Measurements from ENCODE around the gene GSN.

Gene GSN

GRCh38 chr9:121326130-121326838 is 58.3 kb downstream of the GSN start:
- no peak for FAIRE-seq

DNA sequence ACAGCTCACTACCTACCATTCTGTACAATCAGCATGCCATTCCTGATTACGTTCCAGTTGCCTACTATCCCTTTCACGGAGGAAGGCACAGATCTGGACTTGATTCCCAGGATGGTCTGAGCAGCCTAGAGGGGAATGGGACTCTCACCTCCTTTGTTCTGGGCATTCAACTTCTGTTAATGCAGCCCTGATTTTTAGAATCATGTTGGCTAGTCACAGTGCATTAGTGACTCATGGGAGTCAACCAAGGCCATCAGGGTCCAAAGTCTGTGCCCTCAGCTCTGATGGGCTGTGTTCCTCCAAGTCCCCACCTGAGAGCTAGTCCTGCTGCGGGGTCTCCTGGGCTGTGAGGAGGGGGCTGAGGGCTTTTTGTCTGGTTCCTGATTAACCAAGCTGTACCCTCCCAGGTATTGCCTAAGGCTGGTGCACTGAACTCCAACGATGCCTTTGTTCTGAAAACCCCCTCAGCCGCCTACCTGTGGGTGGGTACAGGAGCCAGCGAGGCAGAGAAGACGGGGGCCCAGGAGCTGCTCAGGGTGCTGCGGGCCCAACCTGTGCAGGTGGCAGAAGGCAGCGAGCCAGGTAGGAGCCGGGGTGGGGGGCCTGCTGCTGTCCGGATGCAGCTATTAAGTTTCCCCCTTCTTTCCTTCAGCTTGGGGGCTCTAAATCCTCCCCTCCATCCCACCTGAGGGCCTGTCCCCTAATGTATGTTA is 59.1 kb downstream of the GSN start:
- no peak for FAIRE-seq

DNA sequence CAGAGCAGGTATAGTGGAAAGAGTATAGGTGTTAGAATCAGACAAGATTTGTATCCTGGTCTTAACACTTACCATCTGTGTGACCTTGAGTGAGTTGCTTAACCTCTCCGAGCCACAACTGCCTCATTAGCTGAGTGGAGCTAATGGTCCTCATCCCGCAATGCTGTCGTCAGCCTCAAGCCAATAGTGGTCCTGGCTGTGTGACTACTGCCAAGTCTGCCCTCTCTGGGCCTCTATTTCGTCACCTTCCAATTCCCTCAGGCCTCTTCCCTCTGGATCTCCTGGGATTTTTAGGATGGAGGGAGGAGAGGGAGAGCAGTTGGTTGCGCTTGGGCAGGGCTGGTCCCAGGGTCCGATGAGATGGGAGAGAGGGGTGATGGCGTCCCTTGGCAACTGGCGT is 60.5 kb downstream of the GSN start:
- FAIRE-seq = no peak

DNA sequence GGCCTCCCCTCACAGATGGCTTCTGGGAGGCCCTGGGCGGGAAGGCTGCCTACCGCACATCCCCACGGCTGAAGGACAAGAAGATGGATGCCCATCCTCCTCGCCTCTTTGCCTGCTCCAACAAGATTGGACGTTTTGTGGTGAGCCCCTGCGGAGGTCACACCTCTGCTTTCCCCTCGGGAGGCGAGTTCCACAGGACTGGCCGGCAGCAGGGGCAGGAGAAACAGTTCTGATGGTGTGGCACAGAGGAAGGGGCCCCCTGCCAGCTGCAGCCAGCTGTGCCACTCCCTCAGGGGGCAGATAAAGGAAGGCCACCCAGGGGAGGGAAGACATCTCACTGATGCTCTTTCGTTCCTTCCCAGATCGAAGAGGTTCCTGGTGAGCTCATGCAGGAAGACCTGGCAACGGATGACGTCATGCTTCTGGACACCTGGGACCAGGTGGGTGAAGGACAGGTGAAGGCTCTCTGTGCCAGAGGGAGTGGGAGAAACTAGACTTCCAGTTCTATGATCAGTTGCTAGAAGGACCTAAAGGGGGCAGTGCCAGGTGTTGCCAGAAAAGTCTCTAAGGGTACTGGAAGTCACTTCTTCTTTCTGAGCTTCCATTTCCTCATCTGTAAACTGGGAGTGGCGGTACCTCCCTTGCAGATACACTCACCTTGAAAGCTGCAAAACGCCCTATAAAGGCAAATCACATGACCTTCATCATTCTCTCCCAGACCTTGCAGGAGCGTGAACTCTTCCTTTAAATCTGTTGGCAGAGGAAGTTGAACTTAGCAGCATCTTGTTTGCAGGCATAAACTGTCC is 61.1 kb downstream of the GSN start:
- FAIRE-seq = no peak

DNA sequence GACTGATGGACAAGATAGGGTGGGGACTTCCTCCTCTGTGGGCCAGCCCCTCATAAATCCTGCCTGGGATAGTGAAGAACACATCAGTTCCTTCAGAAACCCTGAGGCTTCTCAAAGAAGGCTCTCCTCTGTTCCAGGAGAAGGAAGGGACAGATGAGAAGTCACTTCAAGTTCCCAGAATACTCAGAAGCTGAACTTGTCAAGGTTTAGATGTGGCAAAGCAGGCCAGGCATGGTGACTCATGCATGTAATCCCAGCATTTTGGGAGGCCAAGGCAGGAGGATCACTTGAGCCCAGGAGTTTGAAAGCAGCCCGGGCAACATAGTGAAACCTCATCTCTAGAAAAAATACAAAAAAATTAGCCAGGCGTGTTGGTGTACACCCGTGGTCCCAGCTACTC is 63.6 kb downstream of the GSN start:
- no peak for FAIRE-seq

DNA sequence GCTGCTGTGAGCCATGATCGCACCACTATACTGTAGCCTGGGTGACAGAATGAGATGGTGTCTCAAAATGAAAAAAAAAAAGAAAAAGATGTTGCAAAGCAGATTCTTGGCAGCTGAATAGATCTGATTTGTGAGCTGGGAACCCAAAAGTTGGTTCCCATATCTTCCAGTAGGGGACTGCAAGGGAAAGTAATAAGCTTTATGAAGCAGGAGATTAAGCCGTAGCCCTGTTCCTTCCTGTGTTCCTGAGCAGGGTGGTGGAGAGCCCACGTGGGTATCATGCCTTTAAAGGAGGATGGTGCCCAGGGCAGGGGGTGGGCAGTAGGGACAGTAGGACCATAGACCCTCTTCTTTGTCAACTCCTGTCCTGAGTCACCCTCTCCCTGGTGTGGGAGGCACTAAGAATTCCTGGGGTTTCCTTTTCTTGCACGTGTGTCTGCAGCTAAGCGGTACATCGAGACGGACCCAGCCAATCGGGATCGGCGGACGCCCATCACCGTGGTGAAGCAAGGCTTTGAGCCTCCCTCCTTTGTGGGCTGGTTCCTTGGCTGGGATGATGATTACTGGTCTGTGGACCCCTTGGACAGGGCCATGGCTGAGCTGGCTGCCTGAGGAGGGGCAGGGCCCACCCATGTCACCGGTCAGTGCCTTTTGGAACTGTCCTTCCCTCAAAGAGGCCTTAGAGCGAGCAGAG is 64.2 kb downstream of the GSN start:
- no peak for FAIRE-seq

GRCh38 chr9:121333950-121334773 is 66.2 kb downstream of the GSN start:
- no peak for FAIRE-seq

- no peak for FAIRE-seq
Measured at GRCh38 chr9:121336665-121337064, 68.7 kb downstream of the GSN start.

DNA sequence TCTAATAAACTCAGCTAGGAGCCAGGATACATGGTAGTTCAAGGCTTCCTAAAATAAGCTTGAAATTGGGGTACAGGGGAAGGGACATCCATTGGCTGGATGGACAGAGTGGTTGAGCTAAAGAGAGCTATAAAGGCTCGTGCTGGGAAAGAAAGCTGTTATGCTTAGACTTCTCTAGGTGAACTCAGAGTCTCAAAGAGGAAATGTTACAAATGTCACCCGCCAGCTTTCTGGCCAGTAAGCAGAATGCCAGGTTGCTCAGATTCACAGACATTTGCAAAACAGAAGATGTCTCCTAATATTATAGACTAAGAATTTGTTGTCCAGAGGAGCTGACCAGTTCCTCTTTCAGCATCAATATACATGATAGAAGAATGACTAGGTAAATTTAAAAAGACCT is 71.5 kb downstream of the GSN start:
- FAIRE-seq = no peak

DNA sequence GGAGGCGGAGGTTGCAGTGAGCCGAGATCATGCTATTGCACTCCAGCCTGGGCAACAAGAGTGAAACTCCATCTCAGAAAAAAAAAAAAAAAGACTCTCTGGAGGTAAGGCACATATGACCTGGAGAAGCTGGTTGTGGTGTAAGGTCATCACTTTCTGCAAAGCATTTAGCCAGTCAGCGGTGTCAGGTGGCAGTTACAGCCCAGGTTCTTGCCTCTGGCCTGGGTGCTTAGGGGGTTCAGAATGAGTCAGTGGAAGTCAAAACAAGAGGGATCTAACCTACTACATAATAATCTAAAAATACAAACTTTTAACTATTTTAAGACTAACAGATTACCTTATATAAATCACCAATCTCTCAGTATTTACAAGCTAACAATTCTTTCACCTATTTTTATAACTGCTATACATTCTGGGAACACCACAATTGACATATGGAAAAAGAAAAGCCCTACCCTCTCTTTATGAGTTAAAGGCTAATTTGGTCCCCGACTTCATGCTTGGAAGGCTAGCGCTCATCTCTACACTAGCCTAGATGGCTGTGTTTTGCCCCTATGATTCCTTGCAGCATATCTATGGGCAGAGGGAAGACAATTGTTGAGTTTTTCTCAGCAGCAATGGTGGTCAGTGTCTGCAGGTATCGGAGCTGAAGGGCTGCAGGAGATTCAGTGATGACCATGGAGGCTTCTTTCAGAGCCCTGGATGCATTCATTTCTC is 72.9 kb downstream of the GSN start:
- FAIRE-seq = no peak

GRCh38 chr9:121344184-121344583 is 76.2 kb downstream of the GSN start:
- FAIRE-seq = no peak

GRCh38 chr9:121345070-121345469 is 77.1 kb downstream of the GSN start:
- FAIRE-seq = no peak

DNA sequence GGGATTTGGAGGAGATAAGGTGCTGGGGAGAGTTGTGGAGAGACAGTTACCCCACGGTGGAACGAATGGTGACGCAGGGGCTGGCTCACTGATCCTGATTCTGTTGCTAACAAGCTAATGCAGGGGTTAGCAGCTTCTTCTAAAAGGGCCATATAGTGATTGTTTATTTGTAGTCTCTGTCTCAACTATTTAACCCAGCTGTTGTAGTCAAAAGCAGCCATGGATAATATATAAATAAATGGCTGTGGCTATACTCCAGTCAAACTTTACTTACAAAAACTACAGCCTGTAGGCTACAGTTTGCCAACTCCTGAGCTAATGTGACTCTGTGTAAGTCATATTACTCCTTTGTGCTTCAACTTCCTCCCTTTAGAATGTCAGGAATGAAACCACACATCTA is 80.3 kb downstream of the GSN start:
- no peak for FAIRE-seq

- FAIRE-seq = no peak
Measured at GRCh38 chr9:121349009-121349408, 81.0 kb downstream of the GSN start.

GRCh38 chr9:121350036-121350435 is 82.1 kb downstream of the GSN start:
- no peak for FAIRE-seq

DNA sequence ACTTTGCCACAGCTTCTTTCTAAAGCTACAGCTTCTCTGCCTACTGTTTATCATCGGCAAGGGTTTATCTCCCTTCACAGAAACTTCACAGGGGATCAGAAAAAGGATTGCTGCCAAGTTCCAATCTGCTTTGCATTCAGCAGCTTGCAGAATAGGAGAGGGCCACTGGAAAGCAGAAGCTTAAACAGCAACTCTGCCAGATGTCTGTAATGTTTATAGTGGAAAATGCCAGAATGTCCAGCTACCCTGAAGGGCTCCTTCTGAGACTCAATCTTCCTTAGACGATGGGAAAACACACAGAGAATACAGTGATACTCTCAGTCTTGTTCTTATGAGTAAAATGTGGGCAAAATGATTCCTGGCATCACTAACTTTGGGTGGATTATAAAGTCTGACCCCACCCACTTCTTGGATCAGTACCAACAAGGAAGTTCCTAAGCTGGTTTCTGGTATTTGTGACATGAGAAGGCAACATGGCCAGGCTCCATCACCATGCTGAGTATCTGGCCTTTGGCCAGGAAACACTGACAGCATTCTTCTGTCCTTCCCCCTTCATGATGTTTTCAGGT is 83.1 kb downstream of the GSN start:
- FAIRE-seq = no peak

DNA sequence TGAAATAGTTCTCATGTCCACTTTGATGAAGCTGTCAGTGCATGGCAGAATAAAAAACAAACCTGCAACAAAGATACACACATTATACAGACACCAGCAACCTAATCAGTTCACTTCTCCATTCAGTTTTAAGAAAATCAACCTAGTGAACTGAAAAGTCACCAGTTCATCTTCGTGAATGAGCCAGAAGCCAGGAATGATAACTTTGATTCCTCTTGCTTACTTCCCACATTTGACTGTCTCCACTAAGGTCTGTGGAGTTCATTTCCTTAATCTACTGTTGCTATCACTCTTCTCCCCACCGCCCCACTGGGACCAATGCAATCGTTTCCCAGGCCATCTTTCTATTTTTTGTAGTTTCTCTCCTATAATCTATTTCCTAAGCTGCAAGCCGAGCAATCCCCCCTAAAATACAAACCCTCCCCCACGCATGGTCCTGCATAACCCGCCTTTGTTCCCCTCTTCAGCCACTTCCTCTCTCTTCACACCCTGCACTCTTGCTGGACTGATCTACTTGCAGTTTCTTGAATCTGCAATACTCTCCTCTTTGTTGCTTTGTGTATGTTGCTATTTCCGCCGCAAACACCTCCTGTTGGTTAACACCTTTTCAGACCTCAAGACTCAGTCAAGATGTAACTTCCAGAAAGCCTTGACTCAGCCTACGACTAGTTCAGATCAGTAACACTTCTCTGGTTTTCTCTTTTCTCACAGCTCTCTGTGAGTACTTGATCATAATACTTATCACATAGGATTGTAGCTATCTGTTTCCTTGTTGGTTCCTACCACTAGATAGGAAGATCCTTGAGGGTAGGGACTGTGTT is 85.5 kb downstream of the GSN start:
- no peak for FAIRE-seq

DNA sequence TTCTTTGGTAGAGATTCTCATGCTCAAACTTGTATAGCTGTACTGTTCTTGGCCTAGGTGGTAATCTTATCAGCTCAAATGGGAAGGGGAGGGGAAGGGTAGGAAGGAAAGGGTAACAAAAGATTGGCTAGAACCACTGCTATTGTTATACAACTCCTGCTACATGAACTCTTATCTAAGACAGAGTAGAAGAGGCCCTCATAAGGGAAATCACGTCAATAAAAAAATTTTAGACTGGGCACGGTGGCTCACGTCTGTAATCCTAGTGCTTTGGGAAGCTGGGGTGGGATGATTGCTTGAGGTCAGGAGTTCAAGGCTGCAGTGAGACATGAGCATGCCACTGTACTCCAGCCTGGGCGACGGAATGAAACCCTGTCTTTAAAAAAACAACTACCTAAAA is 86.2 kb downstream of the GSN start:
- no peak for FAIRE-seq

DNA sequence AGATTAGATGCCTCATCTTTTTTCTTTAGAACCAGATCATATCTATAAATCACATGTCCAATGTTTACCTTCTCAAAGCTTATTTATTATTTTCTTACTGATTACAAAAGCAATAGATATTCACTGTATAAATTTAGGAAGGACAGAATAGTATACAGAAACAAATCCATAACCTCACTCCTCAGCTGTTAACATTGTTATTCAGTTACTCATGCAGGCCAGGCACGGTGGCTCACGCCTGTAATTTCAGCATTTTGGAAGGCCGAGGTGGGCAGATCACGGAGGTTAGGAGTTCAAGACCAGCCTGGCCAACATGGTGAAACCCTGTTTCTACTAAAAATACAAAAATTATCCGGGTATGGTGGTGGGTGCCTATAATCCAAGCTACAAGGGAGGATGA is 86.8 kb downstream of the GSN start:
- no peak for FAIRE-seq

- no peak for FAIRE-seq
Measured at GRCh38 chr9:121357011-121357410, 89.0 kb downstream of the GSN start.

All from TTC549 (cell line).